NB4 (cell line): ENCODE data around the gene FBXW8.
"Not testable (repeated sequence)": the region's sequence is repeated elsewhere in the genome, so short reads cannot be mapped to it uniquely, and the experiment has no call there.

ENCODE experiments used
- CTCF ChIP-seq: IDR thresholded peaks from one replicate; pipeline ENCODE4 v1.5.1; 2012; ENCODE audit warnings: low read depth, low read length
- MAX ChIP-seq: IDR thresholded peaks from 2 replicates; pipeline ENCODE4 v1.6.1; 2011; ENCODE audit warnings: low read depth, low read length
- MYC ChIP-seq: IDR thresholded peaks from 2 replicates; pipeline ENCODE4 v1.6.1; 2011; ENCODE audit warnings: low read depth, low read length
- POLR2A ChIP-seq: IDR thresholded peaks from 2 replicates; pipeline ENCODE4 v1.6.1; 2011; ENCODE audit warnings: mild to moderate bottlenecking; ENCODE audit not compliant: insufficient read length; ENCODE audit errors: extremely low read depth

DNA sequence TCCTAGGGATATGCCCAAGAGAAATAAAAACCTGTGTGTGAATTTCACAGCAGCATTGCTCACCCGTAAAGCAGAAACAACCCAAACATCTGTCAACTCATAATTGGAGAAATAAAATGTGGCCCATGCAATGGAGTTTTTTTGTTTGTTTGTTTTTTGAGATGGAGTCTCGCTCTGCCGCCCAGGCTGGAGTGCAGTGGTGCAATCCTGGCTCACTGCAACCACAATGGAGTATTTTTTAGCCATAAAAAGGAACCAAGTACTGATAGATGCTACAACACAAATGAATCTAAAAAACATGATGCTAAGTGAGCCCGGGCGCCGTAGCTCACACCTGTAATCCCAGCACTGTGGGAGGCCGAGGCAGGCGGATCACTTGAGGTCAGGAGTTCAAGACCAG, 146.9 kb downstream of the FBXW8 start:
- TF ChIP-seq POLR2A, MYC, CTCF, MAX: not testable (repeated sequence)
